H1 (cell line): ENCODE results near the gene ARHGAP15. TPM values are rescaled to one million over a fixed set of nuclear protein-coding genes. Genes with fewer than 3 reads are reported as not detected.

ENCODE experiments used
- CTCF ChIA-PET: fragments of 300-600 bp; sonication (Branson Sonifier 250); formaldehyde crosslinking; loops from one replicate; lab custom pipeline; 2021; ENCODE audit not compliant: partially characterized antibody; lab: Charles Lee
- POLR2A ChIA-PET: fragments of 300-600 bp; sonication (Branson Sonifier 250); formaldehyde crosslinking; loops from one replicate; lab custom pipeline; 2021; ENCODE audit warnings: inconsistent platforms; ENCODE audit not compliant: partially characterized antibody; lab: Charles Lee
- DNase-seq, 2 experiments: peaks; one replicate each; pipeline versions ENCODE4 v3.0.0 to v3.0.0-alpha.2; 2010 to 2022; ENCODE audit warnings: low spot score in 2 of 2, low read depth in 1 of 2, mixed read lengths in 1 of 2
- FAIRE-seq: peaks from 2 replicates; lab custom pipeline; 2011; peaks lifted over from hg19 to GRCh38; lab: Jason Lieb, UNC
- H2AFZ ChIP-seq: 2 replicates; pipeline ENCODE4 v1.8.1; 2012; ENCODE audit warnings: low read length, inconsistent platforms
- H2AK5ac ChIP-seq: 2 replicates; pipeline ENCODE4 v1.6.1; 2013; ENCODE audit warnings: low read depth, low read length
- H2BK120ac ChIP-seq: replicated peaks from 2 replicates; pipeline ENCODE3; 2013; ENCODE audit warnings: low read depth, low read length, inconsistent platforms
- H2BK12ac ChIP-seq: 2 replicates; pipeline ENCODE4 v1.6.1; 2013; ENCODE audit warnings: low read depth, low read length
- H2BK15ac ChIP-seq: 2 replicates; pipeline ENCODE4 v1.6.1; 2013; ENCODE audit warnings: low read length
- H2BK20ac ChIP-seq: 2 replicates; pipeline ENCODE4 v1.6.1; 2013; ENCODE audit warnings: low read length
- H2BK5ac ChIP-seq: 2 replicates; pipeline ENCODE4 v1.6.1; 2013; ENCODE audit warnings: low read depth, low read length
- H3K14ac ChIP-seq: 2 replicates; pipeline ENCODE4 v1.6.1; 2013; ENCODE audit warnings: inconsistent platforms; ENCODE audit not compliant: insufficient read length
- H3K18ac ChIP-seq: 2 replicates; pipeline ENCODE4 v1.6.1; 2013; ENCODE audit warnings: low read length; ENCODE audit errors: extremely low read depth
- H3K23ac ChIP-seq: 2 replicates; pipeline ENCODE4 v1.6.1; 2013; ENCODE audit warnings: inconsistent platforms; ENCODE audit not compliant: insufficient read length
- H3K23me2 ChIP-seq: 2 replicates; pipeline ENCODE4 v1.6.1; 2013; ENCODE audit warnings: low read depth, low read length
- H3K27ac ChIP-seq: 2 replicates; pipeline ENCODE4 v1.6.1; 2011; ENCODE audit warnings: low read depth, low read length, inconsistent platforms
- H3K27me3 ChIP-seq, 4 experiments: replicated peaks in 1 of 4; 1 replicate in 1 of 4; 2 replicates in 3 of 4; pipeline versions ENCODE4 v1.6.1 to v1.8.1; 2011 to 2013; ENCODE audit warnings: low read length in 3 of 4, mild to moderate bottlenecking in 3 of 4, inconsistent platforms in 2 of 4, mixed read lengths in 2 of 4, moderate library complexity in 1 of 4; ENCODE audit not compliant: control insufficient read depth in 3 of 4, insufficient read depth in 3 of 4; ENCODE audit errors: extremely low read depth in 1 of 4
- H3K36me3 ChIP-seq, 4 experiments: 2 replicates each; pipeline versions ENCODE4 v1.6.1 to v1.8.1; 2011 to 2013; ENCODE audit warnings: mild to moderate bottlenecking in 4 of 4, low read length in 3 of 4, moderate library complexity in 2 of 4, control low read depth in 1 of 4, inconsistent platforms in 1 of 4; ENCODE audit not compliant: insufficient read depth in 4 of 4, control insufficient read depth in 2 of 4
- H3K4ac ChIP-seq: replicated peaks from 2 replicates; pipeline ENCODE3; 2013; ENCODE audit warnings: low read length, low read depth, mixed read lengths, inconsistent platforms; ENCODE audit not compliant: insufficient read length
- H3K4me1 ChIP-seq, 4 experiments: replicated peaks in 1 of 4; 1 replicate in 1 of 4; 2 replicates in 3 of 4; pipeline versions ENCODE4 v1.6.1 to v1.8.1; 2011 to 2013; ENCODE audit warnings: low read length in 3 of 4, inconsistent platforms in 2 of 4, mixed read lengths in 1 of 4; ENCODE audit not compliant: insufficient read depth in 4 of 4, control insufficient read depth in 3 of 4
- H3K4me2 ChIP-seq, 2 experiments: 2 replicates each; pipeline versions ENCODE4 v1.6.1 to v1.8.1; 2011 to 2013; ENCODE audit warnings: low read depth in 2 of 2, low read length in 2 of 2, control low read depth in 1 of 2, inconsistent platforms in 1 of 2, mild to moderate bottlenecking in 1 of 2; ENCODE audit not compliant: insufficient read depth in 1 of 2
- H3K4me3 ChIP-seq, 4 experiments: fragments of 200-600, 300-600 bp in 1 of 4; sonication (generic), shearing (Covaris generic), sonication (Bioruptor Twin) in 1 of 4; 2 replicates each; pipeline versions ENCODE4 v1.5.1 to v1.8.1; 2011 to 2016; ENCODE audit warnings: low read length in 4 of 4, low read depth in 3 of 4, control low read depth in 2 of 4, inconsistent platforms in 2 of 4, mild to moderate bottlenecking in 2 of 4, mixed read lengths in 1 of 4, moderate library complexity in 1 of 4; ENCODE audit not compliant: insufficient read depth in 2 of 4; ENCODE audit errors: extremely low read depth in 1 of 4
- H3K56ac ChIP-seq: replicated peaks from 2 replicates; pipeline ENCODE3; 2013; ENCODE audit warnings: low read depth, mild to moderate bottlenecking, mixed read lengths, low read length, inconsistent platforms; ENCODE audit not compliant: insufficient read length
- H3K79me1 ChIP-seq: 2 replicates; pipeline ENCODE4 v1.6.1; 2013; ENCODE audit warnings: low read depth, low read length, control low read depth
- H3K79me2 ChIP-seq, 2 experiments: 2 replicates each; pipeline versions ENCODE4 v1.6.1 to v1.8.1; 2012 to 2013; ENCODE audit warnings: low read length in 2 of 2, mild to moderate bottlenecking in 2 of 2, inconsistent platforms in 1 of 2; ENCODE audit not compliant: insufficient read depth in 2 of 2, control insufficient read depth in 1 of 2
- H3K9ac ChIP-seq, 4 experiments: replicated peaks in 1 of 4; 1 replicate in 1 of 4; 2 replicates in 3 of 4; pipeline versions ENCODE4 v1.6.1 to v1.8.1; 2011 to 2013; ENCODE audit warnings: low read depth in 3 of 4, low read length in 3 of 4, control low read depth in 2 of 4, mild to moderate bottlenecking in 2 of 4, moderate library complexity in 2 of 4, inconsistent platforms in 1 of 4; ENCODE audit errors: extremely low read depth in 1 of 4
- H3K9me3 ChIP-seq, 2 experiments: 2 replicates each; pipeline versions ENCODE4 v1.6.1 to v1.8.1; 2012 to 2013; ENCODE audit warnings: mild to moderate bottlenecking in 2 of 2, moderate library complexity in 2 of 2, control low read depth in 1 of 2, inconsistent platforms in 1 of 2, low read depth in 1 of 2, low read length in 1 of 2, mixed read lengths in 1 of 2; ENCODE audit not compliant: insufficient read depth in 2 of 2
- H4K20me1 ChIP-seq, 2 experiments: replicated peaks in 1 of 2; 2 replicates each; pipeline versions ENCODE3 to v1.8.1; 2011 to 2013; ENCODE audit warnings: inconsistent platforms in 2 of 2, low read length in 2 of 2, mild to moderate bottlenecking in 1 of 2; ENCODE audit not compliant: insufficient read depth in 2 of 2, control insufficient read depth in 1 of 2
- H4K5ac ChIP-seq: 2 replicates; pipeline ENCODE4 v1.6.1; 2013; ENCODE audit warnings: low read length, low read depth, mixed read lengths, inconsistent platforms; ENCODE audit not compliant: insufficient read length
- H4K8ac ChIP-seq: 2 replicates; pipeline ENCODE4 v1.8.0; 2013; ENCODE audit warnings: mild to moderate bottlenecking, moderate library complexity, low read length, inconsistent platforms; ENCODE audit not compliant: insufficient read depth; ENCODE audit errors: extremely low read depth
- H4K91ac ChIP-seq: replicated peaks from 2 replicates; pipeline ENCODE3; 2013; ENCODE audit warnings: low read length, mixed read lengths, inconsistent platforms; ENCODE audit not compliant: insufficient read length
- CBX8 ChIP-seq: fragments of 300-800, 300-1000 bp; sonication (generic); IDR thresholded peaks from 2 replicates; pipeline ENCODE4 v1.7.1; 2016; ENCODE audit warnings: low read depth, low read length, borderline replicate concordance
- SUZ12 ChIP-seq: fragments of 200-600 bp; sonication (generic); IDR thresholded peaks from 2 replicates; pipeline ENCODE4 v1.6.1; 2012; ENCODE audit warnings: mild to moderate bottlenecking, inconsistent platforms, low read length, moderate library complexity, mixed read lengths
- WGBS, 2 experiments: shearing (Covaris generic) in 1 of 2; methylation state at CpG; one replicate each; pipeline versions ENCODE4 v1.1.6 to v1.1.7; 2013 to 2015; ENCODE audit warnings: low lambda C conversion rate in 2 of 2, mixed read lengths in 2 of 2, inconsistent platforms in 1 of 2, low coverage in 1 of 2, missing lambda C conversion rate in 1 of 2; ENCODE audit not compliant: insufficient replicate concordance in 2 of 2, insufficient coverage in 1 of 2, insufficient read length in 1 of 2; ENCODE audit errors: extremely low coverage in 1 of 2, missing lambda C conversion rate in 1 of 2; 5-methylcytosine and 5-hydroxymethylcytosine counted together
- polyA plus RNA-seq, 7 experiments: library from polyadenylated mRNA; depleted of rRNA in 3 of 7; stranded (reverse) in 5 of 7; unstranded in 2 of 7; fragments of >200 nt in 5 of 7; fragments of 200-250 nt in 2 of 7; gene quantifications; 1 replicate in 5 of 7; 2 replicates in 1 of 7; 4 replicates in 1 of 7; pipeline versions ENCODE4 v1.2.1 to v1.2.3, GENCODE V29; 2011 to 2013; ENCODE audit warnings: missing spikeins in 2 of 7, mixed read lengths in 2 of 7
- total RNA-seq: library from RNA; stranded (reverse); fragmentation: NEBNext Ultra II Directional; extraction: Animal tissue kit (Norgen Biotek cat#: 25700); gene quantifications from 2 replicates; pipeline ENCODE4 v1.2.1, GENCODE V29; 2021

Gene ARHGAP15
- total and polyA plus RNA-seq, 2 of the 8 experiments (the other 6 are each of a cell fraction or from before 2014, with no cell fraction given): not detected

DNA sequence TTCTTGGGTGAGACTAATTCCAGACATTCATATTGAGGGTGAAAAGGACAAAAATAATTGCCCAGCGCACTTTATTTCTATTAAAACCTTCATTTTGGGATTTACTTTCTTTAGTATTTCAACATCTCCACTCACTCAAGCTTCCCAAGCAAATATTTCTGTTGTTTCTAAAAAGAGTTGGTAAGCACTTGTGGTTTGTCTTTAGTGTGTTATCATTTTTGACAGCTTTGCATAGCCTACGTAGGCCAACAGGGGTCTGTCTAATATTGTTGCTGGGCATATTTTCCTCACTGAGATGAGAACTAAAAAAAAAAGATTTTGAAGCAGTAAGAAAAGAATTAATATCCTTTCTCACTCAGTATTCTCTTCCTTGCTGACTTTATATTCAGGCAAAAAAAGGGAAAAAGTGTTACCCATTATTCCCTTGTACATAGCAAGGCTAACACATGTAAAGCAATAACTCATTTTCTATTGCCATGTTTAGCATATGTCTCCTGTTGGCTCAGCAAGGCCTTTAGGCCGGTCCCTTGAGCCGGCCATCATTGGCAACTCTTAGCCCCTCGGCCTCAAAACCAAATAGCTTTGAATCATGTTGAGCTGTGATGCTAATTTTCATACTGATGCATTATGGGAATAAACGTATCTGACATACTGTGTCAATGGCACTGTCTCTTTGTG is 494.2 kb downstream of the ARHGAP15 start:
- no peak overlapping the region for H3K4ac ChIP-seq
- H2BK12ac ChIP-seq: no peak overlapping the region
- H3K4me2 ChIP-seq: no peak overlapping the region
- H3K27ac ChIP-seq: no peak overlapping the region
- H3K18ac ChIP-seq: no peak overlapping the region
- no peak overlapping the region for H3K56ac ChIP-seq
- H3K36me3 ChIP-seq: no peaks in the 10 kb centered on the region
- no peaks in the 10 kb centered on the region for H3K23me2 ChIP-seq
- H3K27me3 ChIP-seq: no peaks in the 10 kb centered on the region
- H3K79me1 ChIP-seq: no peaks in the 10 kb centered on the region
- no peaks in the 10 kb centered on the region for H3K4me1 ChIP-seq
- H4K8ac ChIP-seq: no peak overlapping the region
- no peak overlapping the region for H2BK15ac ChIP-seq
- WGBS, 2 experiments: 90% methylated on average over 6 of the region's 6 CpGs; no CpG with 5 or more reads in 1 of the 2 experiments
- H3K9ac ChIP-seq: no peak overlapping the region
- H3K4me3 ChIP-seq: no peak overlapping the region
- H2BK120ac ChIP-seq: no peak overlapping the region
- no peak overlapping the region for H3K23ac ChIP-seq
- no peak overlapping the region for H2AK5ac ChIP-seq
- H4K5ac ChIP-seq: no peak overlapping the region
- H4K91ac ChIP-seq: no peak overlapping the region
- H2BK5ac ChIP-seq: no peak overlapping the region
- CTCF ChIA-PET: interaction anchor here (0.9 to 1.1 kb wide), 2 partner anchors 24 to 392 kb away, joined by 3 to 4 read pairs; no protein-coding TSS in a partner anchor
- H2AFZ ChIP-seq: no peak overlapping the region
- no peaks in the 10 kb centered on the region for H4K20me1 ChIP-seq
- no peak for FAIRE-seq
- POLR2A ChIA-PET: no interaction called here
- no peak overlapping the region for H3K14ac ChIP-seq
- no peaks in the 10 kb centered on the region for H3K9me3 ChIP-seq
- H3K79me2 ChIP-seq: no peaks in the 10 kb centered on the region
- H2BK20ac ChIP-seq: no peak overlapping the region
- DNase-seq: no peak
- TF ChIP-seq SUZ12 (no peak), CBX8 (no peak)
